HG03457 (cell line): ENCODE measurements around the gene DCLK2.

Experiments
- ATAC-seq: cut with Tn5 transposase; IDR thresholded peaks from one replicate; pipeline ENCODE4 v1.9.1; 2021; ENCODE audit warnings: moderate number of reproducible peaks; ENCODE audit not compliant: unreplicated experiment

DCLK2 gene

DNA sequence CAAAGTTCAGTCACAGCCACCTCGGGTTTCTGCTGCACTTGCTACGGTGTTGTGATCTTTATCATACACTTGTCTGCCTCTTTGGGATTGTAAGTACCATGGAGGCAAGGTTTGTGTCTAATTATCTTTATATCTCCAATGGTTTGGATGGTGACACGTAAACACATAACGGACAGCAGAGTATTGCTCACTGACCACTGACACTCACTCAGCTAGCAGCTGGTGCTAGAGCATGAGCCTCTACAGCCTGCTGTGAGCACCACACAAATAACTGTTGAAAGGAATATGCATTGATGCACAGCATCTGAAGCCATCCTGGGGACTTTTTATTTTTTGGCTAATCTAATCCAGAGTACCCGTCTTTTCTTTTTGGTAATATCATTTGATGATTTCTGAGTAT, 156.0 kb downstream of the DCLK2 start:
- no peak for ATAC-seq

DNA sequence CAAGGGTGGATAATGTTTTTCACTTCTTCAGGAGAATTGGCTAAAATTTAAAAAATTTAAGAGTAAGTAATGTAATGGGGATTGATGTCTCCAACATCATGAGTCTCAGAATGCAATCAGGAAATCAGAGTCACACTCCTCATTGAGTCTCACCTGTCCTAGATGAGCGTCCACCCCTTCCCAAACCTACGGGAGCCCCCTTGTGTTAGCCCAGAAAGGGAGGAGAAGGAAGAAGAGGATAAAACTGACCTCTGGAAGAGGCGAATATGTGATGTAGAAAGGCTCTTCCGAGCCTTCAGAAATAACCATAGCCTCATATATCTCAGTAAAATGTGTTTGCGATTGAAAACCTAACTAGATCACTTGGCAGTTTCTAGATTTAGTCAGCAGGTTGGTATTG, 157.1 kb downstream of the DCLK2 start:
- ATAC-seq = no peak

DNA sequence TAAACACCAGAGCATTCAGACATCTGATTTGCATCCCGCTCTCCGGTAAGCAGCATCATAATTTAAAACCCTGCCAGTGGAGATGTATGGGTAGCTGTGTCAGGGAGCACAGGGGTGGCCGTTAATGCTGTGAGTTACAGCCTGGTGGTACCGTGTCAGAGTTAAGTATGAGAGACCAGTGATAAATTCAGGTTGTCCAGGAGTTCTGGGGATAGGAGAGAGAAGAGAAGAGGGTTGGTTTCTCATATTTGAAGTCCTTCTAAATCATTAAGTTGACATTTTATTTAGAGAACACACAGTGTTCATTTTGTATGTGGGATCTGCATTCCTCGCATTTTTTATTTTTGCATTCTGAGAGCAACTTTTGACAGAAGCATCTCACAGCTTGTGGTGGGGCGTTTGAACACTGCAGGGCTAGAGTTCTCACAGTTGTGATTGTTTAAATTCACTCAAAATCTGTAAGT, 157.6 kb downstream of the DCLK2 start:
- no peak for ATAC-seq

DNA sequence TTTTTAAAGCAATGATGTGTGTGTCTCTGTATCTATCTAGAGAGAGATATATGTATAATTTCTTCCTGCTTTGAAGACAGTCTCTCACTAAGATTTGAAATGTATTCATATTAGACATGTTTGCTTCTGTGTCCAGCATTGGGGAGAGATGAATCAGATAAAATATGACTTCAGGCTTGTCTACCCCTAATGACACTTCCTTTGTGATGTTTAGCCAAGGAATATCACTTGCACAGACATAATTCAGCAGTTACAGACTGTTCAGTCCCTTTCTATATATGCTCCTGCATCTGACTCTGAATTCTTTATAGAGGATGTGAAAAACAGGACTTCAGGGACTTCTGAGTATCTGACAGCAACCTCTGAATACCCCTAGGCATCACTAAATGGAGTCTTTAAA, 158.4 kb downstream of the DCLK2 start:
- no peak for ATAC-seq

DNA sequence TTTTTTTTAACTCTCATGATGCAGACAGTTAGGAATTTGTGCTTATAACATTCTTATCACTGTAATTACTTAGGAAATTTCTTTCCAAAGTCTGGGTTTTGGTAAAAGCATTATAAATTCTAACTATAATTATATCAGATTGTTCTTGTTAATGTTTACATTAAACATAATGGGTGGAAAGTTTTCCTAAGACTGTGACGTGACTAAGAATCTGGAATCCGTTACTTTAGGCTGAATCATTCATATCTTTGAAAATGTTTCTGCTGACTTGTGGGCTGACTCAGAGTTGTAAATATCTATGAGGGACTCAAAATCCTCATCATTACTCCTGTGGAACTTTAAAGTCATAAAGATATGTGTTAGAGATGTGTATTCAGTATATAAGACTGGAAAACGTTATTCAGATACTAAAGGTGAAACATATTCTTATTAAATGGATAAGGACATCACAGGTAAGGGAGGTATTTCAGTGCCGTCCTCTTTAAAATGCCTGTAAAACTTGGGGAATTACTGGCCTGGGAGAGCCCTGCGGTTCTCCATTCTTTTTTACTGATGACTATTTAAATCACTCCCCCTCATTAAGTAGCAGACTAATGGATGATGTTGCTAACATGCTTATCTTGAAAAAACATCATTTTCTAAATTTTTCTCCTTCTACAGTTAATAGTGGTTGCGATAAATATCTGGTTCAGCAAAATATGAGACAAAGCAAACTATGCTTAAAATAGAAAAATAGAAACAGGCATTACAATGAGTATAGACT, 159.0 kb downstream of the DCLK2 start:
- no peak for ATAC-seq

DNA sequence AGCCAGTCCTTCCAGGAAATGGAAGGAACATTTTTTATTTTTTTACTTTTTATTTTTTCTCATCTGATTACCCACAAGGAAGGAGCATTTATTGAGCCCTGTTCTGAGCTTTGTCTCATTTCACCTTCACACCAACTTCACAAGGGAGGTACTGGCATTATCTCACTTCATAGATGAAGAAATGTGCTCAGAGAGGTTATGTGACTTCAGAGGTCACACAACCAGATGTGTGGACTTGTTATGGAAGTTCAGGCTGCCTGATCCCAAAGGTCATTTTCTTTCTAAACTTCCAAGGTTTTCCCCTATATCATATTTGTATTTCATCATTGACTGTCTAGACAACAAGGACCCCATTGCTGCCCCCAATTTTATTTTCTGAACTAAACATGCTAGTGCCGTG, 160.3 kb downstream of the DCLK2 start:
- ATAC-seq = no peak

DNA sequence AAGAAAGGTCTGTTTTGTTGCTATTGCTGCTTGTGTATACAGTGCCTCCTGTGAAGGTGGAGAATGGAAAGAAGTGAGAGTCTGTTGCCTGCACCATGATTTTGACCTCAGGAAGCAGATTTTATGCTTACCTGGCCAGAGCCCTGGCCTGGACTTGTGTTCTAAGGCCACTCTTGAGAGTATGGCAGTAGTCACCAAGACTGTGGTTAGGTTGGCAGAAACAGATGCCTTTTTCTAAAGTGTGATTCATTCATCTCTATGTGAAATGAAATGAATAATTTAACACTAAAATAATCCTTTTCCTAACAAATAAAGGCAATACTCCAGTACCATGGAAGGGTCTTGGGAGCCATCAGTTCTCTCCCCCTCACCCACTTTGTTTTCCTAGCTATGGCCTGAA, 161.8 kb downstream of the DCLK2 start:
- no peak for ATAC-seq

DNA sequence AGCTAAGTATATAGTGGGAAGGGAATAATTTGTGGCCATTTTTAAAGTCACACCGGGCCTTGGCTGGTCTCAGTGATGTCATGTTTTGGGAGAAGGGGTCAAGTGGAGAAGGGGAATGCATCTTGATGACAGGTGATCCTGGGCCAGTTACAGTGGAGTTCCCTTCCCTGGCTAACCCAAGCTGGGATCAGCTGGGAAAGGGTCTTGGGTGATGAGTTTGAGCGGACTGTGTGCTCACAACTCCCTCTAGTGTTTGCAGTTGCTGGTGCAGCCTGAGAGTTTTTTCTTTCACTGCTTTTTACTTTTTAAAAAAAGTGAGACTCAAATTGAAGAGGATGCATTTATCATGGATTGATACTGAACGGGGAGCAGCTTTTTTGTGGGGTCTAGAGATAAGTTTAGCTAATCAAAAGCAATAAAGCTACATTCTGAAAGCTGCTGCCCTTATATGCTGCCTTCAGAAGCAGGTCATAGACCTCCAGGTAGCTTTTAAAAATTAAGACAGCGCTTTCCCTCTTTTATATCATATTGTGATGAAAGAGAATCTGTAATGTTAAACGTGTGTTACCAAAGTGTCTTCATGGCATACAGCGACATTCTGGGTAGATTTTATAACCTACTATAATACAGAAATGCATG, 164.7 kb downstream of the DCLK2 start:
- ATAC-seq = no peak

DNA sequence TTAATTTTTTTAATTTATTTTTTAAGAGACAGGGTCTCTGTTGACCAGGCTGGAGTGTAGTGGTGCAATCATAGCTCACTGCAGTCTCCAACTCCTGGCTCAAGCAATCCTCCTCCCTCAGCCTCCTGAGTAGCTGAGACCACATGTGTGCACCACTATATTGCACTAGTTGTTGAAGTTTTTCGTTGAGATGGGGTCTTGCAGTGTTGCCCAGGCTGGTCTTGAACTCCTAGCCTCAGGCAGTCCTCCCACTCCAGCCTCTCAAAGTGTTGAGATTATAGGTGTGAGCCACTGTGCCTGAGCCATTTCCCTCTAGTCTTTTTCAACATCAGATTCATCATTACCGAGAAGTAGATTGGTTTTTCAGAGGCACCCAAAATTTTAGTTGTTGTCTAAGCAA, 165.7 kb downstream of the DCLK2 start:
- no peak for ATAC-seq

DNA sequence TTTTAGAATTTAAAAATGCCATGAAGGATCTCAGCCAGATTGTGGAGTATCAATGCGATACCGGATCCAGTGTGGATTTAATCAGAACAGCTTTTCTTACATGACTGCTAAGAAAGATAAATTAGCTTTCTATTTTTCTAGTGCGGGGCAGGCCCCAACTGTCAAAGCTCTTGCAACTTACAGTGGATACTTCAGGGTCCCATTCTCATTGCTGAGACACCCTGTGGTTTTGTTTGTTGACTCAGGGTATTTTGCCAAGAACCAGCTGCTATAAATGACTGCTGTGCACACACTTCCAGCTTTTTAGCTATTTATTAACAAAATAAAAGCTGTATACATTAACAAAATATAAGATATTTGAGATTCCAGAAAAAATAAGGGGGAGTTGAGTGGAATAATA, 166.4 kb downstream of the DCLK2 start:
- no peak for ATAC-seq

DNA sequence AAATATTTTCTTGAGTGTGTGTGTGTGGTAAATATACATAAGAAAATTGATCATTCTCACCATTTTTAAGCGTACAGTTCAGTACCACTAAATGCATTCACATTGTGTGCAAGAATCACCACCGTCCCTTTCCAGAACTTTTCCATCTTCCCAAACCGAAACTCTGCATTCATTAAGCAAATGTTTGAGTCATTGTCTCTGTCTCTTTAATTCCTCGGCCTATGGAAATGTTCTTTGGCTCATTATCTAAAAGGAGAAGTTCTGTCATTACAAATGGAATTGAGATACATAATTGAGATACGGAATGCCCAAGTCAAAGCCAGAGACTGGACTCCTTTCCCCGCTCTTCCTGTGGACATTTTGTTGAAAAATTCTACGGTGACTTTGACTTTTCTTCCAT, 168.9 kb downstream of the DCLK2 start:
- ATAC-seq = no peak

DNA sequence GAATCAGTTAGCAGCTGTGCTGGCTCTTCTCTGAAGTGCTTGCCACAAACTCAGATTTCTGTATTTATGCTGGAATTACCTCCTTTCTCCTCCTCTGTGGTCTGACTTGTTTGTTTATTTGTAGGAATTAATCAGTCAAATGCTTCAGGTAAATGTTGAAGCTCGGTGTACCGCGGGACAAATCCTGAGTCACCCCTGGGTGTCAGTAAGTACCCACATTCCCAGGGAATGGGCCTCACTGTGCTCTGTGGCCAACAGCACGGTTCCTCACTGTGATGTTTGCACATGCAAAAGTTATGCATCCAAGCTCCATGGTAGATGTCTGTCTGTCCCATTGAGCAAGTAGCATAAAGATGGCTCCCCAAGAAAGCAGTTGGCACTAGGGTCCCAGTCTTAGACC, 169.9 kb downstream of the DCLK2 start:
- ATAC-seq = no peak

DNA sequence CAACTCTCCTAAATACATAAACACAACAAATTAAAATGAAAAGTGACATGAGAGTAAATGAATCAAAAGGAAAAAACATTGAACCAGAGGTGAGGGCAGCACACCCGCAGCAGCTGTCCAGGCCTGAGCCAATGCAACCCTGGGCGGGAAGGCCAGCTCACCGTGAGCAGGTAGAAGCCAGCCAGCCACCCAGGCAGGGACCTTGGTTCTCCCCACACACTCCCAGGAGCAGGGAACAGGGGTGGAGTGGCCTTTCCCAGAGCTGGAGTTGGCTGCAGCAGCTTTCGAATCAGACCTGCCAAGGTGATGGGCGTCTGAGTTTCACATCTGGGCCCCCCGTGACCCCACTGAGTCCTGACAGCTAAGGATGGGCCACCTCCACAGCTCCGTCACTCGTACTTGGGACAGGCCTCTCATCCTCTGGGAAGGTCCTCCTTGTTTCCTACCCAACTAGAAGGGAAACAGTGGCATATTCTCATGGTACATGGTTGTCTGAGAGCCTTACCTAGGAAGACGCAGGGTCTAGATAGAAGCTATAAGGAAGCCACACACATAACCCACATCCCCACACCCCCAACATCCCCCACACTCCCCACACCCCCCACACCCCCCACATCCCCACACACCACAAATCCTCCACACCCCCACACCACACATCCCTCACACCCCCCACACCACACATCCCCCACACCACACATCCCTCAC, 172.2 kb downstream of the DCLK2 start:
- no peak for ATAC-seq

DNA sequence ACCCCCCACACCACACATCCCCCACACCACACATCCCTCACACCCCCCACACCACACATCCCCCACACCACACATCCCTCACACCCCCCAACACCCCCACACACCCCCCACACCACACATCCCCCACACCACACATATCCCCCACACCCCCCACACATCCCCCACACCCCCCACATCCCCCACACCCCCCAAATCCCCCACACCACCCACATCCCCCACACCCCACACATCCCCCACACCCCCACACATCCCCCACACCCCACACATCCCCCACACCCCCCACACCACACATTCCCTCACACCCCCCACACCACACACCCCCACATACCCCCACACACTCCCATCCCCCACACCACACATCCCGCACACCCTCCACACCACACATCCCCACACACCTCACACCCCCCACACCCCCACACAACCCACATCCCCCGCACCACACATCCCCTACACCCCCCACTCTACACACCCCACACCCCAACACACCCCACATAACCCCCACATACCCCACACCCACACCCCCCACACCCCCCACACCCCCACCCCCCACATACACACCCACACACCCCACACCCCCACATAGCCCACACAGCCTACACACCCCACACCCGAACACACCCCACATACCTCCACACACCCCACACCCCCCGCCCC, 172.9 kb downstream of the DCLK2 start:
- ATAC-seq = no peak

DNA sequence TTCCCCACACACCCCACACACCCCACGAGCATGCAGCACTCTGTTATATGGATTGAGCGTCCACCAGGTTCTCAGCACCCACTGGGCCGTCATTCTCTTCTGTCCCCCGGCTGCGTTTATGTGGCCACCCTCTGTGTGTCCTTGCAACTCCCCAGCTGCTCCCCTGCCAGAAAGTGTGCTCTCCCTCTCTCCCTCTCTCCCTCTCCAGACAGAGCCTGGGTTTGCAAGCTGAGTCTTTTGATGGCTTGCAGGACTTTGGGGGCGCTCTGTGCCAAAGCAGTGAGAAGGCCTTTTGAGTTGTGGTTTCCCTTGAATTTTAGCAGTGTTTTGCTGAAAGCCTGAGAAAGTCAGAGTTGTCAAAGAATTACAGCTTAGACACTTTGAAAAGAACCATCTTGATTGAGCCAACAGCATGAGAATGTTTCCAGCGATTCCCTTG, 173.5 kb downstream of the DCLK2 start:
- no peak for ATAC-seq

DNA sequence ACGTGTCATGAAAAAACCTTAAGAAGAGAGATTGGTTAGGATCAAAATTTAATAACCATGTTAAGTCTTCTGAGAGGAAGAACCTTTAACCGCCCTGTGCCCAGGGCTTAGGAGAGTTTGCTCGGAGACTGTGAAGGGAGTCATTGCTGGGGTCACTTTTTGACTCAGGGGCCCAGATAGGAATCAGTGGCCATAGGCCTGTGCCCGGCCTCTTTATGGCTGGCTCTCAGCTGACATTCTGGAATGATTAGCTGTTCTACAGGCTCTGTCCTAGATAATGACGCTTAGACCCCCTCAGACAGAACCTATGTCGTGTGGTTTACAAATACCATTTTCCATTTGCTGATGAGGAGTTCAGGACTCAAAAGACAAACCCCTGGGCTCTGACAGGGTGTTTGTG, 174.1 kb downstream of the DCLK2 start:
- ATAC-seq = no peak

DNA sequence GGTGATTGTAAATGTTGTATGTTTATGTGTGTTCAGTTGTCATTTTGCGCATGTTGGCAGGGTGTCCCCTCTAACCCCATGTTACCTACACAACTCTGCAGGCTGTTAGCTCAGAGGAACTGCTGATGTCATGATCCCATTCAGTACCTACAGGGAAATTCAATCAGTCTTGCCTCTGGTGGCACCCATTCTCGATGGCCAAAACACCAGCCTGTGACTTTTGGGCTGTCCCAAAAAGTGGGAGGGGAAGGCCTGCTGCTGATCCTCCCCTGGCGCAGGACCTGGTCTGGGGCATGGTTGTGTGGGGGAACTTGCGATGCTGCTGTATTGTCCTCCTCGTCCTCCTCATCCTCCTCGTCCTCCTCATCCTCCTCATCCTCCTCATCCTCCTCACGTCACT, 174.5 kb downstream of the DCLK2 start:
- no peak for ATAC-seq

DNA sequence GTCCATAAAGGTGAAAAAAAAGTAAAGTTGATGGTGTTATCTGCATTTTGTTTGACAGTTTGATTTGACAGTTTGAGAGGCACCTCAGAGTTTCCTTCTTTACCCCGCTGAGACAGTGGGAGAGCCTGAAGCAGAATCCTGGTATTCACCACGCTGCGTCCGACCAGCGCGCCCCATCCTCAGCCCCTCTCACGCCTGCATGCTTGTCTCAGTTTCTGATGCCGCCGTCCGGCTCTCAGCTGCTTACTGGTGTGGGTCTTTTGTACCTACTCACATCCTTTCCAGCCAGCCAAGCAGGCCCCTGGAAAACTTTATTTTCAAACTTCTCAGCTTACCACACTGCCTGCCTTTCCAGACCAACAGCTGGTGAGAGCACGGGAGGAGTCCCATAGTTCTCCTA, 175.2 kb downstream of the DCLK2 start:
- no peak for ATAC-seq

DNA sequence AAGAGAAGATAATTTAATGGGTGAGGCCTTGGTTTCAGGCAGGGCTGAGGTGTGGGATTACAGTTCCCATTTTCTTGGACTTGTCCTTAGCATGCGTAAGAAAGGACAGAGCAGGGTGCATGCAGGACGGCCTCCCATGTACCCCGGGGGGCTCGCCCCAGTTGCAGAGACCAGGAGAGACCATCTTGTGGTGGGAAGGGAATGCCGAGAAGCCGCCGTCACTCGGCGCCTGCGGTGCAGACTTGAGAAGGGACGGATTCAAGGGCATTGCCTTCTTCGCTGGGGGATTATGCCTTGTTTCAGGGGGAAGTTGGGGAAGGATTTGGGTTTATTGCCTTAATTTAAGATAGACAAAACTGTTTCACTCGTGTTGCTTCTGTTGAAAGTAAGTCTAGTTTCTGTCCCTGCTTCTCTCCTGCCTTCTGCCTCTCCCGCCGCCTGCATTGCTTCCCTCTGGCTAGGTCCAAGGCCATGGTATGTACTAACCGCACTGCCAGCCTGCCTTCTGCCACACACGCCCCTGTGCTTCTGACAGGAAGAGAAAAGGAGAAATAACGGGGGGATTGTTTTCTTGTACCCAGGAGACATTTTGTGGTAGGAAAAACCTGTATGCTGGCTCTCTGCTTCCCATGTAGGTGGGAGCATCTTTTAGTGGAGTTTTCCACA, 175.9 kb downstream of the DCLK2 start:
- no peak for ATAC-seq

DNA sequence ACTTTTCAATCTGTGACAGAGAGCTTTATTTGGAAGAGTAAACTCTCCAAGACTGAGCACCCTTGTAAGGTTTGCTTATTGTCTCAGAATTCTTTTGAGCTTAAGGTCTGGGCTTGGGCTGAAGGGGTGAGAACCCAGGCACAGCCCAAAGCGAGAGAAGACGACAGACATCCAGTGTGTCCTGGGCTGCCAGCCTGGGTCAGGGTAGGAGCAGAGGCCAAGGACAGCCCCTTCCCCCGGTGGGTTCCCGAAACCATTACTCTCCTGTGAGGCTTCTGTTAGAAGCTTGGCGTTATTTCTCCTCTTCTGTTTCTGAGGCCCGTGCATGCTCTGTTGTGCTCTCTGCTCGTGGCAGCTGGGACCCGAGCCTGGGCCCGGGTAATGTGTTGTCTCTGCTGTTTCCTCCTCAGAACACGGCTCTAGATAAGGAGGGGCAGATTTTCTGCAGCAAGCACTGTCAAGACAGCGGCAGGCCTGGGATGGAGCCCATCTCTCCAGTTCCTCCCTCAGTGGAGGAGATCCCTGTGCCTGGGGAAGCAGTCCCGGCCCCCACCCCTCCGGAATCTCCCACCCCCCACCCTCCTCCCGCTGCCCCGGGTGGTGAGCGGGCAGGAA, 177.5 kb downstream of the DCLK2 start:
- no peak for ATAC-seq

DNA sequence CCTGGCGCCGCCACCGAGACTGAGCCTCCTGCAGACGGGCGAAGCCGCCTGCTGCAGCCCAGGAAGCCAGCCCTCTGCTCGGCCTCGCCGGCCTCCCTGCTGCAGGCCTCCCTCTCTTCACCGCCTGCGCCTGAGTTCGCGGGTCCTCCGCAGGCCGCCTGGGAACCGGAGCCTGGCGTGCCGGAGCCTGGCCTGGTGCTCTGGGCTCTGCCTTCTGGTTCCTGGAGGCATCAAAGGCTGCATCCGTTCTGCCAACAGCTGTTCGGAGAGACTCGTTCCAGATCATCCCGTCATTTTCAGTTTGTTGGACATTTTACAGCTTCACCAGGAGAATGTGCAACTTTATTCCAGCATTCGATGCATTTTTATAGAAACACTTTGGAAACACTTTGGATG, 178.0 kb downstream of the DCLK2 start:
- ATAC-seq = no peak
